Activated B cell treated with CpG ODN at 0.5 μM for 24 hours (primary cell): ENCODE results near the gene ERMN. TPM values are rescaled to one million over a fixed set of nuclear protein-coding genes. Genes with fewer than 3 reads are reported as not detected.

ENCODE experiments used
- ATAC-seq: fragments of 200-7000 bp; cut with Tn5 transposase; one replicate; pipeline ENCODE4 v1.10.0; 2021; ENCODE audit warnings: low read depth, mild to moderate bottlenecking, moderate library complexity
- CTCF ChIA-PET: fragments of 350-600 bp; sonication (Branson Sonifier 250); formaldehyde crosslinking; loops from one replicate; lab custom pipeline; 2021; ENCODE audit warnings: antibody characterized with exemption; lab: Charles Lee
- POLR2A ChIA-PET: fragments of 350-600 bp; sonication (Branson Sonifier 250); formaldehyde crosslinking; loops from one replicate; lab custom pipeline; 2021; ENCODE audit warnings: antibody characterized with exemption; lab: Charles Lee
- DNase-seq: peaks from one replicate; pipeline ENCODE4 v3.0.0; 2022
- H3K27ac Mint-ChIP-seq: one replicate; pipeline ENCODE4 v1.8.0; 2020; ENCODE audit warnings: mixed read lengths
- H3K27me3 Mint-ChIP-seq: one replicate; pipeline ENCODE4 v1.8.0; 2021; ENCODE audit warnings: mixed read lengths
- H3K36me3 Mint-ChIP-seq: one replicate; pipeline ENCODE4 v1.8.0; 2021; ENCODE audit warnings: low read depth, mixed read lengths
- H3K4me1 Mint-ChIP-seq: one replicate; pipeline ENCODE4 v1.8.0; 2021; ENCODE audit warnings: mixed read lengths
- H3K4me3 Mint-ChIP-seq: one replicate; pipeline ENCODE4 v1.8.0; 2020; ENCODE audit warnings: mild to moderate bottlenecking, mixed read lengths
- H3K9me3 Mint-ChIP-seq: one replicate; pipeline ENCODE4 v1.8.0; 2020; ENCODE audit warnings: mixed read lengths
- intact Hi-C: fragments of 100-400 bp; cut with micrococcal nuclease; formaldehyde crosslinking; loops from one replicate; pipeline ENCODE4 v1.15.1; 2024
- total RNA-seq: library from RNA; stranded (reverse); gene quantifications from 2 replicates; pipeline ENCODE4 v1.2.3, GENCODE V29; 2022
- TF ChIP-seq, protein P1 (sequence below): fragments of 200-600 bp; IDR thresholded peaks from one replicate; pipeline ENCODE4 v1.8.0; 2022; ENCODE audit warnings: antibody characterized with exemption, mild to moderate bottlenecking

Gene ERMN
- total RNA-seq, 1 donor from 2014 or later = 8.1 TPM

- Mint-ChIP-seq H3K27me3 (no peaks in the 10 kb centered on the region), H3K36me3 (peaks cover 27% of the 10 kb centered on the region)
- CTCF ChIA-PET = no interaction called here
Observed at GRCh38 chr2:157363612-157364101, 38.0 kb upstream of the ERMN start.

GRCh38 chr2:157362627-157363026 is 37.0 kb upstream of the ERMN start:
- intact Hi-C loops = loop anchor here (2.0 kb wide), 2 partner anchors 42 to 50 kb away; no protein-coding TSS in a partner anchor

More at GRCh38 chr2:157363612-157364101, 38.0 kb upstream of the ERMN start:
- intact Hi-C loops = loop anchor here (2.0 kb wide), 3 partner anchors 13 to 49 kb away; no protein-coding TSS in a partner anchor
- H3K4me1 Mint-ChIP-seq = peaks cover 33% of the 10 kb centered on the region
- TF ChIP-seq, protein P1, sequence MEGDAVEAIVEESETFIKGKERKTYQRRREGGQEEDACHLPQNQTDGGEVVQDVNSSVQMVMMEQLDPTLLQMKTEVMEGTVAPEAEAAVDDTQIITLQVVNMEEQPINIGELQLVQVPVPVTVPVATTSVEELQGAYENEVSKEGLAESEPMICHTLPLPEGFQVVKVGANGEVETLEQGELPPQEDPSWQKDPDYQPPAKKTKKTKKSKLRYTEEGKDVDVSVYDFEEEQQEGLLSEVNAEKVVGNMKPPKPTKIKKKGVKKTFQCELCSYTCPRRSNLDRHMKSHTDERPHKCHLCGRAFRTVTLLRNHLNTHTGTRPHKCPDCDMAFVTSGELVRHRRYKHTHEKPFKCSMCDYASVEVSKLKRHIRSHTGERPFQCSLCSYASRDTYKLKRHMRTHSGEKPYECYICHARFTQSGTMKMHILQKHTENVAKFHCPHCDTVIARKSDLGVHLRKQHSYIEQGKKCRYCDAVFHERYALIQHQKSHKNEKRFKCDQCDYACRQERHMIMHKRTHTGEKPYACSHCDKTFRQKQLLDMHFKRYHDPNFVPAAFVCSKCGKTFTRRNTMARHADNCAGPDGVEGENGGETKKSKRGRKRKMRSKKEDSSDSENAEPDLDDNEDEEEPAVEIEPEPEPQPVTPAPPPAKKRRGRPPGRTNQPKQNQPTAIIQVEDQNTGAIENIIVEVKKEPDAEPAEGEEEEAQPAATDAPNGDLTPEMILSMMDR = no peak
- peak overlapping the region; percentile 57 for H3K27ac Mint-ChIP-seq
- DNase-seq (no peak), ATAC-seq (peak; percentile 52)
- peaks cover 12% of the 10 kb centered on the region for H3K9me3 Mint-ChIP-seq
- peak overlapping the region; percentile 16 for H3K4me3 Mint-ChIP-seq
- POLR2A ChIA-PET = interaction anchor here (1.6 kb wide), 1 partner anchor 80 kb away, joined by 7 read pairs; the partner anchor contains the start of gene CYTIP

GRCh38 chr2:157361526-157361925 is 35.9 kb upstream of the ERMN start:
- TF ChIP-seq, protein P1 = no peak
- no peak for ATAC-seq
- Mint-ChIP-seq H3K27ac (no peak overlapping the region), H3K27me3 (no peaks in the 10 kb centered on the region), H3K4me3 (no peak overlapping the region), H3K36me3 (peaks cover 27% of the 10 kb centered on the region), H3K4me1 (peaks cover 38% of the 10 kb centered on the region), H3K9me3 (peaks cover 12% of the 10 kb centered on the region)
- intact Hi-C loops = no loop called here
- ChIA-PET CTCF (no interaction called here), POLR2A (no interaction called here)
- no peak for DNase-seq

More at GRCh38 chr2:157362627-157363026, 37.0 kb upstream of the ERMN start:
- POLR2A ChIA-PET = interaction anchor here (1.6 kb wide), 1 partner anchor 81 kb away, joined by 7 read pairs; the partner anchor contains the start of gene CYTIP
- H3K27ac Mint-ChIP-seq = no peak overlapping the region
- H3K36me3 Mint-ChIP-seq = peaks cover 27% of the 10 kb centered on the region
- CTCF ChIA-PET = no interaction called here
- H3K4me1 Mint-ChIP-seq = peaks cover 36% of the 10 kb centered on the region
- TF ChIP-seq, protein P1 = no peak
- H3K4me3 Mint-ChIP-seq = no peak overlapping the region
- no peak for DNase-seq
- peaks cover 12% of the 10 kb centered on the region for H3K9me3 Mint-ChIP-seq
- H3K27me3 Mint-ChIP-seq = no peaks in the 10 kb centered on the region
- no peak for ATAC-seq

- H3K36me3 Mint-ChIP-seq = peaks cover 25% of the 10 kb centered on the region
- intact Hi-C loops = no loop called here
- H3K4me1 Mint-ChIP-seq = peaks cover 33% of the 10 kb centered on the region
- ATAC-seq (no peak), DNase-seq (no peak)
- ChIA-PET POLR2A (no interaction called here), CTCF (no interaction called here)
- no peak overlapping the region for H3K4me3 Mint-ChIP-seq
- H3K9me3 Mint-ChIP-seq = peaks cover 12% of the 10 kb centered on the region
- H3K27ac Mint-ChIP-seq = no peak overlapping the region
- no peaks in the 10 kb centered on the region for H3K27me3 Mint-ChIP-seq
- TF ChIP-seq, protein P1 = no peak
Observed at GRCh38 chr2:157359628-157360027, 34.0 kb upstream of the ERMN start.

DNA sequence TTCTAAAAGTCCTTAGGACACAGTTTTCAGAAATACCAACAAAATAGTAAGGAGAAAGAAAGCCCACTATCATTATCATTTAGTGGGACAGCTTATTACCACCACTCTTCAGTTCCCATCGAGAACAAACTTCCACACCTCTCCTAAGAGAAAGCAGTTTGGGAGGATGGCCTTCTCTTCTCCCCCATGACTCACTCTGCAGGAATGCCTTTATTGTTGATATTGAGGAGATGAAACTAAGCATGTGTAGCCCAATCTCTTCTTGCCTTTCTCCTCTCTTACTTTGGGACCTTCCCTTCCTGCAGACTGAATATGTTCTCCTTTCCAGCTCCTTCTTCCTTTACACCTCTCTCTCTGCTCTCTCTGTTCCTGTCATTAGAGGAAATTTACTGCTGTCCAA is 30.0 kb upstream of the ERMN start:
- Mint-ChIP-seq H3K36me3 (peaks cover 3% of the 10 kb centered on the region), H3K4me1 (peaks cover 11% of the 10 kb centered on the region), H3K9me3 (peaks cover under 1% of the 10 kb centered on the region), H3K27ac (no peak overlapping the region), H3K27me3 (no peaks in the 10 kb centered on the region), H3K4me3 (no peak overlapping the region)
- POLR2A ChIA-PET = no interaction called here
- TF ChIP-seq, protein P1 = no peak
- CTCF ChIA-PET = interaction anchor here (1.0 to 11.2 kb wide), 2 partner anchors 19 to 51 kb away, joined by 4 to 62 read pairs; no protein-coding TSS in a partner anchor
- intact Hi-C loops = no loop called here
- DNase-seq = no peak
- ATAC-seq = no peak
